NCI-H187 (cell line): ENCODE results near the gene DLL3.

ENCODE experiments used
- DNase-seq, 2 experiments: peaks; one replicate each; lab custom pipeline; 2025; lab: John Stamatoyannopoulos, UW

The DLL3 gene

DNA sequence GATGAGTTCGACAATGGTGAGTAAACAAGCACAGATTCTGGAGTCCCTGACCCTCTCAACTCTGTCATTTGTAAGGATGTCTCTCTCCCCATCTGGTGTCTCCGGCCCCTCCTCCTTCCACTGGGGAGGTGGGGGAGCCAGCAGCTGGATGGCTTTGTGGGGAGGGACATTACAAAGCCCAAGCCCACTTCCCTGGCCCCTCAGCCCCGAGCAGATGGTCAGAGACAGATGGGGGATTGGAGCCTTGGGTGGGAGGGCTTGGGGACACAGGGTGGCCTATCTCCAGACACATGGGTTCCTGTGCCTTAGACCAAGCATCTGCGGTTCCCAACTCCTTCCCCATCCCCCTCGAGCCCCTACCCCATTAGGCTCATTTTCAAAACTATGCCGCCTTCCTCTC lies 15.6 kb upstream of the DLL3 start:
- DNase-seq: no peak

DNA sequence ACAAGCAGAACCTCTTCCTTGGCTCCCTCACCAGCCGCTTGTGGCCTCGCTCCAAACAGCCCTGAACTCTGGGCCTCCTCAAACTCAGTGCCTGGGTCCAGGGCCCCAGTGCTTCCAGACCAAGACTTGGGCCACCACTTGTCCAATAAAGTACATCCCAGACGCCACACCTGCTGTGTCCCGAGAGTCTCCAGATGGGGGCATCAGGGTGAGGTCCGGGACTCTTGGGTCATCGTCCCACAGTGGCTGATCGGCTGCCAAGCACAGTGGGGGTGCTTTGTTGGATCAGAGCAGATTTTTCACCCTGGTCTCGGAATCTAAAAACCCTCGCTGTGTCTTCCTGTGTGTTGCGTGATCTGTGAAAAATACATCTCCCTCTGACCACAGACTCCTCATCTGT lies 9.0 kb upstream of the DLL3 start:
- no peak for DNase-seq

DNA sequence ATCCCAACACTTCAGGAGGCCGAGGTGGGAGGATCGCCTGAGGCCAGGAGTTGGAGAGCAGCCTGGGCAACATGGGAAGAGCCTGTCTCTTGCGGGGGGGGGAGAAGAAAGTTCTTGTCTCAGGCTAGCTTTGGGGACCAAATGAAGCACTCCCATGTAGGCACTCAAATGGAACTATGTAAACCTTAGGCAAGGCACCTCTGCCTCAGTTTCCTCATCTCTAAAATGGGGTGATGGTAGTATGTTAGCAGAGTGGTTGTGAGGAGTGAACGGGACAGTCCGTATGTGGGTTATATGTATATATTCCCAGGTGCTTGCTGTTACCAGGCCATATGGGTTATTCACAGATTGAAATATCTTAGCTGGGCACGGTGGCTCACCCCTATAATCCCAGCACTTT lies 6.5 kb upstream of the DLL3 start:
- DNase-seq: no peak

DNA sequence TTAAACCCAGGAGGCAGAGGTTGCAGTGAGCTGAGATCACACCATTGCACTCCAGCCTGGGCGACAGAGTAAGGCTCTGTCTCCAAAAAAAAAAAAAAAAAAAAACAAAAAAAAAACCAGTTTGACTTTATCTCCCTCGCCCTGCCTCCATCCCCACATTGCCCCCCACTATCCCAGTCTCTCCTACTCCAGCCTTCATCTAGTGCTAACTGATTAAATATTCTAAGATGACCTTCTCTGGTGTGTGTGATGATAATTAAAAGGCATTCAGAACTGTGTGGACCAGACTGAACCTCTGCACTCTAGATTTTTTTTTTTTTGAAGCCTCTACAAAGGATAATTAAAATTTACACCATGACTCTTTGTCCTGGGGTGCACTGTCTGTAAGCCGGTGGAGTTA lies 6.0 kb upstream of the DLL3 start:
- DNase-seq: no peak

DNA sequence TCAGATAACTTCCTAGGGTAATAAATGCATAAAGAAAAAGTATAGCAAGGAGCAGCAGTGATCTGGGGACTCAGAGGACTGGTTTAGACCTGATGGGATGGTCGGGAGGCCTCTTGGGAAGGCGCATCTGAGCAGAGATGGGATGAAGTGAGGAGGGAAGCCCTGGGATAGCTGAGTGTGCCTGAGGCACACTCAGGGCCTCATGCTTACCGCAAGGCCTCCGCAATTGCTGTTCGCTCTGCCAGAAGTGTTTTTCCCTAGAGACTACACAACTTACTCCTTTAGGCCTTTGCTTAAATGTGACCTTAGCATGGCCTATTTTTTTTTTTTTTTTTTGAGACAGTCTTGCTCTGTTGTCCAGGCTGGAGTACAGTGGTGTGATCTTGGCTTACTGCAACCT lies 4.1 kb upstream of the DLL3 start:
- DNase-seq: no peak

DNA sequence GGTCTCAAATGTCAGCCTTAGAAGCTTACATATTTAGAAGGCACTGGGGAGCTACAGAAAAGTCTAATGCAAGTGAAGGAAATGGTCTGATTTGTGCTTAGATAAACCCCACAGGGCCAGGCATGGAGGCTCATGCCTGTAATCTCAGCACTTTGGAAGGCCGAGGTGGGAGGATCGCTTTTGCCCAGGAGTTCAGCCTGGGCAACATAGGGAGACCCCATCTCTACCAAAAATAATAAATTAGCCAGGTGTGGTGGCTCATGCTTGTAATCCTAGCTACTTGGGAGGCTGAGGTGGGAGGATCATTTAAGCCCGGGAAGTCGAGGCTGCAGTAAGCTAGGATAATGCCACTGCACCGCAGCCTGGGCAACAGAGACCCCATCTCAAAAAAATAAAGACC lies 2.7 kb upstream of the DLL3 start:
- DNase-seq: no peak

GRCh38 chr19:39497701-39497995 lies 1.1 kb upstream of the DLL3 start:
- no peak for DNase-seq

- DNase-seq: peak; percentile 92 to 93
These were observed 550 bp upstream of the DLL3 start for GRCh38 chr19:39497996-39498797.

DNA sequence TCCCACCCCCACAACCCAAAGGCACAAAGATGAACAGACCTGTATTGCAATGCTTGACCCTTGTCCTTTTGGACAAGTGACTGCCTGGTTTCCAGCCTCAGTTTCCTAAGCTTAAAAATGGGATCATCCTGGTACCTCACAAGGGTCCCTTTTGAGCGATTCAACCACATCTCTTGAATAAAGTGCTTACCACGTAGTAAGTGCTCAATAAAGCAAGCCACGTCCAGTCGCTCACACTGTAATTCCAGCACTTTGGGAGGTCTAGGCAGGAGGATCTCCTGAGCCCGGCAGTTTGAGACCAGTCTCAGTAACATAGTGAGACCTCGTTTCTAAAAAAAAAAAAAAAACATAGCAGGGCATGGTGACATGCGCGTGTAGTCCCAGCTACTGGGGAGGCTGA lies 1.2 kb downstream of the DLL3 start:
- no peak for DNase-seq

DNA sequence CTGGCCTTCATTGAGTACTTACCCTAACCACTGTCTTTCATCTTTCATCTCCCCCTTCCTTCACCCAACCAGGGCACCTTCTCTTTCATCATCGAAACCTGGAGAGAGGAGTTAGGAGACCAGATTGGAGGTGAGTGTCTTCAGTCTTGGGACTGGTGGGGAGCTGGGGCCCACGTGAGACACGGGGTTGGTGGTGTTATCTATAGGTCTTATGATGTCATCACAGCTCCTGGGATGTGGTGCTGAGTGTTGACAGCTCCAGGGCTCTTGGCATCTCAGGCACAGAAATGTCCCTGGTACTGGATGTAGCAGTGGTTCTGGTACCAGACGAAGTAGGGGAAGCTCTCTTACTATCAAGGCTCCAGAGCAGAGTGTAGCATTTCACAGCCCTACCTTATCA lies 1.8 kb downstream of the DLL3 start:
- DNase-seq: no peak

GRCh38 chr19:39501340-39501739 lies 2.6 kb downstream of the DLL3 start:
- no peak for DNase-seq

- DNase-seq: no peak
These were observed 4.1 kb downstream of the DLL3 start for GRCh38 chr19:39502640-39503417.

DNA sequence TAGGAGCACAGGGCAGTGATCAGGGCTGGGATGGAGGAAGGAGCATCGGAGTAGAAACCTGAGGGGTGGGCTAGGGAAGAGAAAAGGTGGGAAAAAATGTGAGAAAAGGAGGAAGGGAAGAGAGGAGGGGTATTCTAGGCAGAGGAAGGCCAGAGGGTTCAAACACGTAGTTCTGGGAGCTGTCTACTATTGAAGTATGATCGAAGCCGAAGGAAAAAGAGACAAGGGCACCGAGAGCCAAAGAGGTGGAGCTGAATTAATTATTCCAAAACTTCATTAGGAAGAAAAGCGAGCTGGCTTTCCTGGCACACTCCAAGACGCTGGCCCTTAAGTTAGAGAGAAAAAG lies 7.8 kb downstream of the DLL3 start:
- no peak for DNase-seq

DNA sequence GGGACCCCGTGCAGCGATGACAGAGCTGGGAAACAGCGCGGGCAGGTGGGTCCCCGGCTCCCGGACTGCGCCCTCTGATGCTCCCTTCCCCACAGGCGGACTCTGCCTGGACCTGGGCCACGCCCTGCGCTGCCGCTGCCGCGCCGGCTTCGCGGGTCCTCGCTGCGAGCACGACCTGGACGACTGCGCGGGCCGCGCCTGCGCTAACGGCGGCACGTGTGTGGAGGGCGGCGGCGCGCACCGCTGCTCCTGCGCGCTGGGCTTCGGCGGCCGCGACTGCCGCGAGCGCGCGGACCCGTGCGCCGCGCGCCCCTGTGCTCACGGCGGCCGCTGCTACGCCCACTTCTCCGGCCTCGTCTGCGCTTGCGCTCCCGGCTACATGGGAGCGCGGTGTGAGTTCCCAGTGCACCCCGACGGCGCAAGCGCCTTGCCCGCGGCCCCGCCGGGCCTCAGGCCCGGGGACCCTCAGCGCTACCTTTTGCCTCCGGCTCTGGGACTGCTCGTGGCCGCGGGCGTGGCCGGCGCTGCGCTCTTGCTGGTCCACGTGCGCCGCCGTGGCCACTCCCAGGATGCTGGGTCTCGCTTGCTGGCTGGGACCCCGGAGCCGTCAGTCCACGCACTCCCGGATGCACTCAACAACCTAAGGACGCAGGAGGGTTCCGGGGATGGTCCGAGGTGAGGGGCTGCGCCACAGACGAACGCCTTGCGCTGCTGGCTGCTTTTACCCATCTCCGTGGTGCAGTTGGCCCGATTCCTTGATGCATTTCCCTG lies 8.4 kb downstream of the DLL3 start:
- peak; percentile 56 to 87 for DNase-seq

- no peak for DNase-seq
These were observed 9.1 kb downstream of the DLL3 start for GRCh38 chr19:39507715-39508364.

- no peak for DNase-seq
These were observed 9.9 kb downstream of the DLL3 start for GRCh38 chr19:39508629-39509028.

DNA sequence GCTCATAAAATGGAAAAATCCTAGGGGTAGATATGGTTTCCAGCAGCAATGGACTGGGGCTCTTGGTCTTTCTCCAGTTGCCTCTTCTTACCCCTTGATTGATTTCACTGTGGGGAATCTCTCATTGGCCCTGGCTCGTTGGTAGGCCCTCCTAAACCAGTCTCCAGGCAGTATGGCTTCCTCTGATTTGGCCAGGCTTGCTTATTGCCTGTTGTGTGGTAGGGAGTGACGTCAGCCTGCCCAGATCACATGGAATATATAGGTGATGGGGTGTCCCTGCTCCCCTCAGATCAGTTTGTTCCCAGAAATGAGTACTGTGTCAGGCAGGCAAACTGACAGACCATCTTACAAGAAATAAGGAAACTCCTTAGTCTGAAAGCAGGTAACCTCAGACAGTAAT lies 10.5 kb downstream of the DLL3 start:
- DNase-seq: no peak

GRCh38 chr19:39512988-39513387 lies 14.2 kb downstream of the DLL3 start:
- no peak for DNase-seq

DNA sequence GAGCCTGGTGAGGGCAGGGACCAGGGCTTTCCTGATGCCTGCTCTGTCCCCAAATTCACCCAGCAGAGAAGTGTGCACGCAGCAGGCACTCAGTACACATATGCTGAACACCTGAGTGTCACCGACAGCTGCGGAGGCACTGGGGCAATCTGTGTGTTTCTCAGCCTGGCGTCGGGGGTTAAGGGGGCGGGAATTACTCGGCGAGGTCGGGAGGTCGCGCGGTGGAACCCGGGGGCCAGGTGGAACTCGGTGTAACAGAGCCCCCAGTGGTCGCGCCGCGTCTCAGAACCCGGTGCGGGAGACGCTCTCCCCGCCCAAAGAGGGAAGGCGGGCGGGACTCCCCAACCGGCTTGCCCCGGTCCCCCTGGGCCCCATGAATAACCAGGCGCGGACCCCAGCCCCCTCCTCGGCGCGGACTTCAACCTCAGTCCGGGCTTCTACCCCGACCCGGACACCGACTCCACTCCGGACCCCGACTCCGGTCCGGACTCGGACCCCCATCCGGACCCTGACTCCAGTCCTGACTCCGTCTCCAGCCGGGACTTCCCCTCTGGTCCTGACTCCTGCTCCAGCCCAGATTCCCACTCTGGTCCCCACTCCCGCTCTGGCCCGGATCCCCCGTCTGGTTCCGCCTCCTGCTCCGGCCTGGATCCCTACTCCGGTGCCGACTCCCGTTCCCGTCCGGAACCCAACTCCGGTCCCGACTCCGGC lies 16.2 kb downstream of the DLL3 start, which contains the start of gene SELENOV:
SELENOV (plus strand) TSS at position 300 of the 711 bp plus-strand sequence; CDS start at position 374, 74 bp downstream.
- no peak for DNase-seq

DNA sequence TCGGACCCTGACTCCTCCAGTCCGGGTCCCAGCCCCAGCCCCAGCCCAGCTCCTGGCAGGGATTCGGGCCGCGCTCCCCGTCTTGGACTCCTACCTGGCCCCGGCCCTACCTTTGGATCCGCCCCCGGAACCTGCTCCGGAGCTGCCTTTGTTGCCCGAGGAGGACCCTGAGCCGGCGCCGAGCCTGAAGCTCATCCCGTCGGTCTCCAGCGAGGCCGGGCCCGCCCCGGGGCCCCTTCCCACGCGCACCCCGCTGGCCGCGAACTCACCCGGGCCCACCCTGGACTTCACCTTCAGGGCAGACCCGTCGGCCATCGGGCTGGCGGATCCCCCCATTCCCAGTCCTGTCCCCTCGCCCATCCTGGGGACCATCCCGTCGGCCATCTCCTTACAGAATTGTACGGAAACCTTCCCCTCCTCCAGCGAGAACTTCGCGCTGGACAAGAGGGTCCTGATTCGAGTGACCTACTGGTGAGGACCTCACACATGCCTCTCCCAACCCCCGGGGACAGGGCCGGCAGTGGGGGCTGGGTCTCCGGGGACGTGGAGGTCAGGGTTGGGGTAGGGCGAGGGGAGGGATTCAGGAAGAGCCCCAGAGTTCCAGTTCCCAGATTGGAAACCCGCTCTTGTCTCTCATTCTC lies 16.9 kb downstream of the DLL3 start:
- no peak for DNase-seq

- no peak for DNase-seq
These were observed 17.5 kb downstream of the DLL3 start for GRCh38 chr19:39516270-39516669.
